RPMI7951 (cell line): ENCODE data around the gene ANKRD61. TPM values are rescaled to one million over a fixed set of nuclear protein-coding genes. Genes with fewer than 3 reads are reported as not detected.
"Not testable (repeated sequence)": the region's sequence is repeated elsewhere in the genome, so short reads cannot be mapped to it uniquely, and the experiment has no call there.

Source experiments
- DNase-seq: peaks from one replicate; pipeline ENCODE4 v3.0.0-alpha.2; 2012; ENCODE audit warnings: low read depth
- total RNA-seq: library from RNA; depleted of rRNA; stranded (reverse); fragments of >200 nt; shearing (Covaris generic); gene quantifications from 2 replicates; pipeline ENCODE4 v1.2.3, GENCODE V29; 2014; rRNA removed

The ANKRD61 gene
- 0.12 and 0.20 TPM in 2 replicates for total RNA-seq

GRCh38 chr7:6030988-6031387 lies at the start of gene ANKRD61:
Gene ANKRD61, plus strand, starts transcription at chr7:6031376. Its CDS starts 0 bp downstream, at chr7:6031376.
- DNase-seq = no peak

- not testable (repeated sequence) for DNase-seq
These were observed 44.1 kb upstream of the ANKRD61 start for GRCh38 chr7:5987061-5987460.

- peak; percentile 72 for DNase-seq
These were observed 33.9 kb upstream of the ANKRD61 start for GRCh38 chr7:5997210-5997808.

DNA sequence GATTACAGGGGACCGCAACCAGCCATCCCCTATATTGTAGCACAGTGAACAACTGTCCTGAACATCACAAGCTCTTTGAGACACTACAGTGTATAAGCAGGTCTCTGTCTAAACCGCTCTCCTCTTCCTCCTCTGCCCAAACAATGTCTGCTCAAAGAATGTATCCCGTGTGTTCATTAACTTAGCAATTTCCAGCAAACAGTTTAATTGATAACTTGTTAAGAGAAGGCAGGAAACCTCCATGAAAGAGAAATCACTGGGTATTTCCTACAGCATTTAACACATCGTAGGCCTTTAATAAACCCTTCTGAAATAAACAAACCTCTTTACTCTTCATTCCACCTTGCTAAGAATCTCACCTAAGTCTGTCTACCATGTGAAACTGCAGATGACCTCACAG lies 23.8 kb upstream of the ANKRD61 start:
- no peak for DNase-seq

- DNase-seq = not testable (repeated sequence)
These were observed 23.2 kb upstream of the ANKRD61 start for GRCh38 chr7:6007835-6008590.

DNA sequence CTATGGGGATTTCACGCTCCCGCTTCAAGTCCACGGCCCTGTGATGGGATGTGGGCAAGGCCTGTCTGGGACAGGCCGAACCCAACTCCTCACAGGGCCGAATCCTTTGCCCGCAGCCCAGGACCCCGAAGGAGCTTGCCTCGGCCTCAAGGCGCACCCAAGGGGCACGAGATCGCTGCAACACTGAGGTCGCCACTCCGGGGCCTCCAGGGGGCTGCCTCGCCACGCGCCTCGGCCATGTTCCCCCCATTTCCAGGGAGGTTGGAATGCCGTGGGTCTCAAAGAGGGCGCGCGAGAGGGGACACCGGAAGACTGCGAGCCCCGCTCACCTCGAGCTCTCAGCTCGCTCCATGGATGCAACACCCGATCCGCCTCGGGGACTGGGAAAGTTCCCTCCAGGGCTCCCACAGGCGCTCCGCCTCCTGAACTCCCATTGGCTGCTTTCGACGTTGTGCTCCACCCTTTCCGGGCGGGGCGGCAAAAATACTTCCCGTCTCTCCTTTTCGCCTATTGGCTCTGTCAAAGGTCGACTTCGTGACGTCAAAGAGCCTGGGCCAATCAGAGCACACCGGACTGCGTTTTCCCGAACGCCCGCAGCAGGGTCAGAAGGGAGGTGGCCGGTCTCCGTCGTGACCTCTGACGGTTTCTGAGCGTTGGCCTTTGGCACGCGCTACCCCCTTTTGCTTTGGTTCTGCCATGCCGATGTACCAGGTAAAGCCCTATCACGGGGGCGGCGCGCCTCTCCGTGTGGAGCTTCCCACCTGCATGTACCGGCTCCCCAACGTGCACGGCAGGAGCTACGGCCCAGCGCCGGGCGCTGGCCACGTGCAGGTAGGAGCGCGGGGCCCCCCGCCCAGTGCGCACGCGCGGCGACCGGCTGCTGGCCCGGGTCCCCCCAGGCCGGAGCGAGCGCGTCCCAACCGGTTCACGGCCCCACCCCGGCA lies 22.2 kb upstream of the ANKRD61 start, which contains the start of the genes AIMP2 and PMS2:
AIMP2 (plus strand) TSS at position 605 of the 944 bp plus-strand sequence; CDS start at position 697, 92 bp downstream.
PMS2 (minus strand) TSS at position 382 of the 944 bp plus-strand sequence; CDS start at position 352, 30 bp downstream.
- DNase-seq = peak; percentile 99

GRCh38 chr7:6010370-6010769 lies 20.8 kb upstream of the ANKRD61 start:
- DNase-seq = not testable (repeated sequence)

GRCh38 chr7:6011541-6011940 lies 19.6 kb upstream of the ANKRD61 start:
- no peak for DNase-seq

DNA sequence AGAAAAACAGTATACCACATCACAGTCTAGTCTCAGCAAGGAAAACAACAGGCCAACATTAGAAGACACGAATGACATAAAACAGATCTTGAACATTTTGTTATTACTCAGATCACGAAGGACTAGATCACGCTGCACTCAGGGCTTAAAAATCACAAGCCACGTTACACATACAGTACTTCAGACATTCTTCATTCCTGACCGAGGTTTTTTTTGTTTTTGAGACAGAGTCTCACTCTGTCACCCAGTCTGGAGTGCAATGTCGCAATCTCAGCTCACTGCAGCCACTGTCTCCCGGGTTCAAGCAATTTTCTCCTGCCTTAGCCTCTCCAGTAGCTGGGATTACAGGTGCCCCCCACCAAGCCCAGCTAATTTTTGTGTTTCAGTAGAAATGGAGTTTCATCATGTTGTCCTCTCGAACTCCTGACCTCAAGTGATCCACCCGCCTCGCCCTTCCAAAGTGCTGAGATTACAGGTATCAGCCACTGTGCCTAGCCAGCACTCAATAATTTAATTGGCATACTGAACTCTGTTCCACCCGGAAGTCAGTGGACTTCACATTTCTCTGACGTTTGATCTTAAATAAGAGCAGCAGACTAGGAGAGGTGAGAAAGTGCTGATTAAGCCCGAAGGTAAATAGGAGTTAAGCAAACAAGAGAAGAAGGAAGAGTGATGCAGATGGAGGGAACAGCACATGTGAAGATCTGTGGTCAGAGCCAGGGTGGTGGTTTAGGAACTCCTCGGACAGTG lies 18.6 kb upstream of the ANKRD61 start:
- no peak for DNase-seq

DNA sequence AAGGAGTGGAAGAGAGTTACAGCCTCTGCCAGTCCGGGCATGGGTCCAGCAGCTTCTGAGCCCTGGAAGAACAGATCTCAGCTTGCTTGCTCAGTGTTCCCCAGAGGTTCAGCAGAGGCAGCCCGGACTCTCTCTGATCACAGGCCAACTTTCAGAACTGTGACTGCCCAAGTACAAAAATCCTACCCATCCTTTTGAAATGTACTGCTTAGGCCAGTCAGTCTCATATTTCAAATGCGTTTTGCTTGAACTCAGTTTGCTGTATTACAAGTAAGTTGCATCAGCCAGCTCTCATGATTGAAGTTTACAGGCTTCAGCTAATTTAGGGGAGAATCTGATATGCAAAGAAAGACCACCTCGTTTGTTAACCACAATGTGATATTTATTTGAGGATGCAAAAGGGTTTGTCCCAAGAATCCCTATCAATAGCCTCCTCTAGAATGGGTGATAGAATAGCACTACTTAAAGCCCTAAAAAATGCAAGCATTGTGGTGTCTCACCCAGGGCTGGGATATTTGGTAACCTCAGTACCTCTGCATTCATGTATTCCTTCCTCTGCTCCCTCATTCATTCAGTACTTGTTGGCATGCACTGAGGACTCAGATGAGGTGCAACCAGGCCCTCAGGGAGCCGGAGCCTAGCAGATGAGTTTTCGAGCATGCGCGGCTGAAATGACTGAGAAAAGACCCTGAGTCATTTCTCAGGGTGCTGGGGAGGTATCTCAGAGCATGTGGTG lies 15.1 kb upstream of the ANKRD61 start:
- DNase-seq = peak; percentile 25

- DNase-seq = no peak
These were observed 14.6 kb upstream of the ANKRD61 start for GRCh38 chr7:6016653-6016966.

- no peak for DNase-seq
These were observed 10.5 kb upstream of the ANKRD61 start for GRCh38 chr7:6020371-6021286.

GRCh38 chr7:6022707-6023106 lies 8.5 kb upstream of the ANKRD61 start:
- DNase-seq = no peak

DNA sequence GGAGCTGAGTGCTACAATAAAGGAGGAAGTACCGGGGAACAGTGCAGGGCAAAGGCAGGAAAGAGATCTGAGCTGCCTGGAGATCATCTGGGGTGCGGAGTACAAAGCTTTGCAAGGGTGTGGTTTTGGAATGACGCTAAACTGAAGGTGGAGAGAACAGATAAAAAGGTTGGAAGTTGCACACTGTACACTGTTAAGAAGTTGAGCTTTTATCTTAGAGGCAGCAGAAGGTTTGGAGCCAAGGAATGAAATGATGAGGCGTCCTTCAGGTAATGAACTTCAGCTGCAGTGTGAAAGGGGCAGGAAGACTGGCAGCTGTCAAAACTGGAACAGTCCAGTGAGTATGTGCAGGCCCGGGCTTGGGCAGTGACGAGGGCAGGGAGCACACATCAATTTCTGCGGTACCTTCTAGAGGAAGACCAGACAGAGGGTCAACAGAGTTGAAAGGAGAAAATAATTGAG lies 7.2 kb upstream of the ANKRD61 start:
- no peak for DNase-seq

- DNase-seq = peak; percentile 51
These were observed 5.0 kb upstream of the ANKRD61 start for GRCh38 chr7:6026011-6026819.

DNA sequence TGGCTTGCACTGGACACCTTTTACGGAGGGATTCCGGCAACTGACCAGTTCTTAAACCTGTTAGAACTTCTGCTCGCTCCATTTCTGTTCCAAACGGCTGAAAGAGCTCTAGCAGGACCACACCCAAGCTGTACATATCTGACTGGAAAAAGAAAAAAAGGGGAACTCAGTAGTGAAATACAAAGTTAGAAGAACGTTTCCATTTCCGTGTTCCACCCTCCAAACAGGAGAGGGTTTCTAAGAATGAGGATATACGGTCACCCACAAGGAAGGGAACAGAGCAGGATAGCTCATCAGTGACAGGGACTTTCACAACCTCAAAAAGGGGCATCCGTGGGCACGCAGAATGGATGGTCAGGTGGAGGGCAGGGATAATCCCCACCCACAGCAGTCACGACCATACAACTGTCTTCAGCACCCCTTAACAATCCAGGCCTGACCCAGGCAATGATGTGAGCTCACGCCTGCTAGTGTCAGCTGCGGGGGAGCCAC lies 4.3 kb upstream of the ANKRD61 start:
- no peak for DNase-seq

DNA sequence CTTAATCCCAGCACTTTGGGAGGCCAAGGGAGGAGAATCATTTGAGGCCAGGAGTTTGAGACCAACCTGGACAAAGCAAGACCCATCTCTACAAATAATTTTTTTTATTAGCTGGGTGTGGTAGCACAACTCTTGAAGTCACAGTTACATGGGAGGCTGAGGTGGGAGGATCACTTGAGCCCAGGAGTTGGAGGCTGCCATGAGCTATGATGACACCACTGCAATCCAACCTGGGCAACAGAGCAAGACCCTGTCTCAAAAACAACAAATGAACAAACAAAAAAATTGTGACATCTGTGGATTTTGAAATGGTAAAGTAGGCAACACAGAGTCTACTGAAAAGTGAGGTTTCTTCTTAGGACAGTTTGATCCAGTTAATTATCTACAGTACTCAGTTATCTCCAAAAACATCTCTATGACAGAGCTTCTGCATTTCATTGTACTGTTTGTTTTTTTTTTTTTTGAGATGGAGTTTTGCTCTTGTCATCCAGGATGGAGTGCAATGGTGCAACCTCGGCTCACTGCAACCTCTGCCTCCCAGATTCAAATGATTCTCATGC lies 3.3 kb upstream of the ANKRD61 start:
- no peak for DNase-seq

- DNase-seq = no peak
These were observed 2.6 kb upstream of the ANKRD61 start for GRCh38 chr7:6028563-6028962.
